NCI-H748 (cell line): ENCODE data around the gene SH3GLB1.

Source experiments
- DNase-seq: peaks from one replicate; lab custom pipeline; 2025; ENCODE audit not compliant: unreplicated experiment; lab: John Stamatoyannopoulos, UW

Gene SH3GLB1

DNA sequence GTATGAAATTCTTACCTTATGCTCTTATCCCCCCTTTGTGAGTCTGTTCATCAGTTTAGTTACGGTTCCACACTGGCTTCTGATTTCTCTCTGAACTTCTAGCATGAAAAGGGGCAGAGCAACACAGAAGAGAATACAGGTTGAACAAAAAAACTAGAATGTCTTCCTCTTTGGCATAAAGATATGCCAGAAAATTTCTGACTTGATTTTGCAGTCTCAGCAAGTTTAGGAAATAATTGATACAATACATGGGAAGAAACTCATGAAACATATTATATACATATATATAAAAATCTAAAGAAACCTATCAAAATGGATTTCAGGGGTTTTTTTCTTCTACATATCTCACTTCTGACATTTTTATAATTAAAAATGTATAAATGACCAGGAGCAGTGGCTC, 27.0 kb downstream of the SH3GLB1 start:
- DNase-seq = no peak

DNA sequence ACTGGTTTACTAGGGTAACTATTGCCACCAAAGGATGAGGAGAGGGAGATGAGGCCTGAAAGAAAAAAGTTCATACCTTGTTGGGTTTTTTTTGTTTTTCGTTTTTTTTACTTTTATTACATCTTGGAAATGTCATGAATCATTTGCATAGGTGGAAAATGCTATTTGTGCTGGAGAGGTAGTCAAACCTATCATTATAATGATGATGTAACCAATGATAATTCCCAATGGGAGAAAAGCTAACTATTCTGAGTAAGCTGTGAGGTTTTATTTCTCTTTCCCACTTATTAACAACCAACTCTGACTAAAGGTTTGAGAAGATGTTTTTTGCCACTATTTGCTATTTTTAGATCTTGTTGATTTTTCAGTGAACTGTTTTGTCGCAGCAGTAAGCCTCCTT, 29.0 kb downstream of the SH3GLB1 start:
- DNase-seq = no peak

DNA sequence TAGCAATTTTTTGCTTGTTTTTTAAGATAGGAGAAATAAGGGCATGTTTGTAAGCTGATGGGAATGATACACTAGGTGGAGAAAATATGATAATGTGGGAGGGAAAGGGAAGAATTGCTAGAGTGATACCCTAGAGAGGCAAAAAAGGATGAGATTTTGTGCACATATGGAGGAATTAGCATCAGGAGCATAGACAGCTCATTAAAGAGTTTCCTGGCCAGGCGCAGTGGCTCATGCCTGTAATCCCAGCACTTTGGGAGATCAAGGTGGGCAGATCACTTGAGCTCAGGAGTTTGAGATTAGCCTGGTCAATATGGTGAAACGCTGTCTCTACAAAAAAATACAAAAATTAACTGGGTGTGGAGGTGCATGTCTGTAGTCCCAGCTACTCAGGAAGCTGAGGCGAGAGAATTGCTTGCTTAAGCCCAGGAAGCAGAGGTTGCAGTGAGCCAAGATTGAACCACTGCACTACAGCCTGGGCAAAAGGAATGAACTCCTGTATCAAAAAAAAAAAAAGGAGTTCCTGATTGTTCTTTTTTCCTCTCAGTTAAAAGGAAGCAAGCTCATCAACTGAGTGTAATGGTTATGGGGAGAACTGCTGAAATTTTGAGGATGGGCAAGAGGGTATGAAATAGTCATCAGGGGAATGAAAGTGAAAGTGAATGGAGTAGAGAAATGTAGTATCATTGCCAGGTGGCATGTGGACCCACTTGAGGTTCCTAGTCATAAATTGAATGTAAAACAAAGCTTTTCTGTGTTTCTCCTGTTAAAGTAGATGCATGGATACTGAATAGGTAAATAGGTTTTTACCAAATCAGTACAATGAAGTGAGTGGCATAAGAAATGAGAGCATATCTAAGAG, 35.5 kb downstream of the SH3GLB1 start:
- no peak for DNase-seq

DNA sequence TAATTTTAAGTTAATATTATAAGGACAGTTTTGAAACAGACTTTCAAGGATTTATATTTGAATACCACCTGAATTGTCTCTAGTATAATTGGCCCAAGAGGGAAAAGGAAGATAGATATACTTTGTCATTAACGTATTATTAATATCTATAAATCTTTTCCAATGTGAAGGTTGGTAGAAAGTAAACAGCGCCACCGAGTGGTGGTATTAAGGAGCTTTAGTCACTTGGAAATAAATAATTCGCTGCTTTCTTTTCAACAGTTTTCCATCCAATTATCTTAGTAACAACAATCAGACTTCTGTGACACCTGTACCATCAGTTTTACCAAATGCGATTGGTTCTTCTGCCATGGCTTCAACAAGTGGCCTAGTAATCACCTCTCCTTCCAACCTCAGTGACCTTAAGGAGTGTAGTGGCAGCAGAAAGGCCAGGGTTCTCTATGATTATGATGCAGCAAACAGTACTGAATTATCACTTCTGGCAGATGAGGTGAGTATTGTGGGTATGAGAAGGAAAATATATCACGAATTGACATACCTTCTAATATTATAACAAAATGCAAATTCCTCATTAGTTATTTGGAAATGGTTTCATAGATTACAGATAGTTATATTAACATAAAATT, 37.7 kb downstream of the SH3GLB1 start:
- peak; percentile 38 for DNase-seq

DNA sequence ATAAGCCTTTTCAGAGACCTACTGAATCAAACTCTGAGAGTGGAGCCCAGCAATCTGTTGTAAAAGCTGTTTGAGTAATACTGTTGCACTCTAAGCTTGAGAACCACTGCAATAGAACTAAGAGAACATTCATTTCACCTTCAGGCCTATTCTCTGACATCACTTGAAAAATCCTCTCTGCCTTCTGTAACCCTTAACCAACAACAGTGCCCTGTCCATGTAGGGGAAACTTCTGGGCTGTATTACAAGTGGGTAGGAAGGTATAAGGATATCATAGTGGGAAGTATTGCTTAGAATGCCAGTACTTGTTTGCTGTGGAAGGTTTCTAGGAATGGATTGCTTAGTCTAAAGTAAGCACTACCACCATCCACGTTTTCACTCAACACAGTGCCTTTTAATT, 42.9 kb downstream of the SH3GLB1 start:
- no peak for DNase-seq

DNA sequence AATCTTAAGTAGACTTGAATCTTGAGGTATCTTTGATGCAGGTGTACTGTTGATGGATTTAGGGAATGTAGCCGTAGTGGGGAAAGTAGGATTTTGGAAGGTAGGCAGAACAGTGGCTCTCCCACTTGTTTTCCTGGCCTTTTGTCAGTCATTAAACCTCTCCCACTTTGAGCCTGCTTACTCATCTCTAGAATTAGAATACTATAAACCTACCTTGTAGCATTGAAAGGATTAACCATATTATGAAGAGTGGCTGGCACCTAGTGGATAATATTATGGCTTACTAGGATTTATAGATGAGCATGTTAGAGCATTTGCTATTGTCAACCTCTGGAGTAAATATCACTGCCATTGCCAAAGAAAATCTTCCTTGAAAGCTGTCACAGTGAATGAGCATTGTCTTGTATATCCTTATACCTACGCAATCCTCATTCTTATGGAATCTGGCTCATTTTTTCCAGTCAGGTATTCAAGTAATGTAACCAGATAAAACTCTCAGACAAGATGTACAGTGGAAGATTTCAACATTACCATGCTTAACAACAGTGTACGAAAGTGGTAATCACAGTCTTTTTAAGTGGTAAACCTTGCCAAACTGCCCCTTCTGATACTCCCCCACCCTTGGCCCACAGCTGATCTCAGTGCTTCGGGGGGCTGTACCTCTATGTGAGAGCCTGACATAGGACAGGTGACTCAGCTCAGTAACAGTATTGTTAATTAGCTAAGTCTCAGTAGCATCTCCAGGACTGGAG, 44.4 kb downstream of the SH3GLB1 start:
- no peak for DNase-seq

DNA sequence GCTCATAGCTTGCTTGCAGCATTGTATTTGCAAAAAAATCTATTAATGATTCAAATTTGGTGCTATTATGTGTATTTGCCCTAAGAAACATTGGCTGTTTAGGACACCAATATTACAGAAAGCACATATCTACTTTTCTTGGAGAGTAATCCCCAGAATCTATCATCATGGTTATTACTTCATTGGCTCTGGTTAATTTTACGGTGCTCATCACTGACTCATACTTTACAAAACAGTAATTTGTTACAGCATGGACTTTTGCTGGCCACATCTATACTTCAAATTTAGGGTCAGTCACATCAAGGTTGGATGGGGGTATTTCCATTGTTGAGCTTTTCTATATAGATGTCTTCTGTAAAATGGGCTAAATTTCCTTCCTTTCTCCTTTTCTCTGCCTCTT, 45.7 kb downstream of the SH3GLB1 start:
- DNase-seq = no peak

DNA sequence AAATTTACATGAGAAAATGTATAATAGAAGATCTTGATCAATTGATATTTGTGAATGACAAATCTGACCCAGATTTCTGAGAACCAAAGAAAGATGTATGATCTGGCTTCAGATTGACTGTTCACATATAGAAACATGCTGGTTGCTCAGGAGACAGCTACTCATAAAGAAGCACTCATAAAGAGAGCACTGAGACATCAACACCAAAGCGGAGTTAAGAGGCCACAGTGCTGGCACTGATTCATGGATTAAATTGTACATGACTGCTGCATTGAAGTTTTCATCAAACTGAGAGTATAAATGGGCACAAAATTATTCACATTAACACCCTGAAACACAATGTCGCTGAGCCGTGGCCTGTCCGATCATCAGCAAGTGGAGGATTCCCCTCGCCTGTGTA, 46.2 kb downstream of the SH3GLB1 start:
- DNase-seq = no peak

DNA sequence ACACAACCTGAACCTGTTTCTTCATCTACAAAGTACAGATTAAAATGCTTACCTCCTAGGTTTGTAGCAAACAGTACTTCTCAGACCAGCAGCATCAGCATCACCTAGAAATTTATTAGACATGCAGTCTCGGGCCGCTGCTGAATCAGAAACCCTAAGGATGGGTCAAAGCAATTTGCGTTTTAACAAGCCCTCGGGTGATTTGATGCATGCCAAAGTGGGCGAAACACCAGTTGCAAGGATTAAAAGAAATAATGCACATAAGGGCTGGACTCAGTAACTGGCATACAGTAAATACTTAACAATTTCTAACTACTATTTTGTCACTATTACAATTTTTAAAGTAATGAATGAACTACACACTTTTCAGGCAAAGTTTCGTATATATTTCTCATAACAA, 47.5 kb downstream of the SH3GLB1 start:
- DNase-seq = no peak

DNA sequence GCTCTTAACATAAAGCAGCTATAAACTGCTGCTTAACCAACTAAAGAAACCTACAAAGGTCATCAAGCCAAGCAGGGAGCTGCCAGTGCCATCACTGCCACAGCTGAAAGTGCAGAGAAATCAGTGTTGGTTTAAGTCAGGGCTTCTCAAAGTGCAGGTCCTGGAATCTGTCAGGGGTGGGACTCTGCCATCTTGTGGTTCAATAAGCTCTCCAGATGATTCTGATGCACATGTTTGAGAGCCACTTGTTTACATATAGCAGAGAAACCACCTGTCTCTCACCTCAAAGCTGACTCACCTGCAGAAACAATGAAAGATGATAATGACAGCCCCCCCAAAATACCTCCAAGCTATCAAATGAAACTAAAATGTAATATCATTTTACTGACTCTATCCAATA, 49.3 kb downstream of the SH3GLB1 start:
- DNase-seq = peak; percentile 79

DNA sequence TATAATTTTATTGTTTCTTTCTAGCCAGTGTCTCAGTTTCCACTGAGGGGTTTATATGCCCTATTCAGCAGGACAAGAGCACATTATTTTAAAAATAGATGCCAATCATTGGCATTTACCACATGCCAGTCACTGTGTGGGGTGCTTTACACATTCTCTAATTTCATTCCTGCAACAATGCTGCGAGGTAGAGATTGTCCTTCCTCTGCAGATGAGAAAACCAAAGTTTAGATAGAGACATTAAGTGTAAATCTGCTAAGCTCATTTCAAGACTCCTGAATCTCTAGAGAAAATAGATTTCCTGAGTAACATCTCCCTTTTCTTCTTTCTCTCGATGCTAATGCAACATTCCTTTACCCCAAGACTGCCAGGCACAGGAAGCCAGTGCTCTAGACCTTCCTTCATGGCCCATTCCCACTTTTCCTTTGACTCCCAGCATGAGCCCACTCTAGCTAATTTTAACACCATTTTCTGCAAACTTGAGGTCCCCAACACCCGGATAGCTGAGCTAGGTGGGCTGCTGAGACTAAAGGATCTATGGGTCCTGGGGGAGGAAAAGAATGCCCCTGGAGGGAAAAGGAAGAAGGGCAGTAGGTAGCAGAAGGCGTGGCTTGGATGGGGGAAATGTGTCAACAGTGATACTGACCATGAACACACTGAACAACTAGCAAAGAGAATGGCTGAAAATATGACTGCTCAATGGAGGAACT, 50.0 kb downstream of the SH3GLB1 start:
- DNase-seq = no peak

DNA sequence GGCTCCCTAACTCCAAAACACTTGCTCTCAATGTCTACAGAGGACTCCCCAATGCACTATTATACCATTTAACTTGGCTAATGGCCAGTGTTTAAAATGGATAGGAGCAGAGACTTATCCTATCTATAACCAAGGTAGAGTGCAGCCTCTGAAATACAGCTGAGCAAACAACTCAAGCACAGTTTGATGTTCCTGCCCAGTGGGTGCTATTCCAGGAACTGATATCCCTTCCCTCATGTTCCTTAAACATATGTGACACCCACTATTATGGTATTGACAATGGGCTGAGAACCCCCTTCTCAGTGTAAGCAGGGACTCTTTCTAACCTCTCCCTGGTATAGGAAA, 51.7 kb downstream of the SH3GLB1 start:
- peak; percentile 96 for DNase-seq

DNA sequence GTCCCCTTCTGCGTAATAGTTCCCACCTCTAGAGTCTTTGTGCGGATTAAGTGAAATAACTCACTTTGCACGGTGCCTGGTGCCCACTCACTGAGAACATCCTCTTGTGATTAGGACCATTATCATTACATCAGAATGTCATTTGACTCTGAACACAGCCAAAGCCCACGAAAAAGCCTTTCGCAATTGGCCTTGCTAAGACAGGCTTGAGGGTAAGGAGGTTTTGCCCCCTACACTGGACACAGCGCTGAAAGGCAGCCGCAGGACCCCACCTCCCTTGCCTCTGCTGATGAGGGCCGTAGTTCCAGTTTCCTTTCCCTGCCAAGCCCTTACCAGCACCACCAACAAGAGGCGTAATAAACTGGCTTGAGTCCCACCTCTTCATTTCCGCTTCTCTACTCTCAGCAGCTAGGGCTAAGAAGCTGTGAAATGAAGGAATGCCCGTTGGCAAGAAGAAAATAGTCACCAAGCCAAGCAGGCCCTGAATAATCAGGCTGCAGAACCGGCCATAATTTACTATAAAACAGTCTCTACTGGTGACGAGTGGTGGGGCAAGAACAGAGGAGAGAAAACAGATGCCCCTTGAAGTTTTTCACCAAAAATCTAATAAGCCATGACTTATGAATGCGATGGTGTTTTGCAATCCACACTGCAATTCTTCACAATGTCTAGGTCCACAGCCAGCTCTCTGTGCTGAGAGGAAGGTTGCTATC, 53.1 kb downstream of the SH3GLB1 start:
- no peak for DNase-seq

DNA sequence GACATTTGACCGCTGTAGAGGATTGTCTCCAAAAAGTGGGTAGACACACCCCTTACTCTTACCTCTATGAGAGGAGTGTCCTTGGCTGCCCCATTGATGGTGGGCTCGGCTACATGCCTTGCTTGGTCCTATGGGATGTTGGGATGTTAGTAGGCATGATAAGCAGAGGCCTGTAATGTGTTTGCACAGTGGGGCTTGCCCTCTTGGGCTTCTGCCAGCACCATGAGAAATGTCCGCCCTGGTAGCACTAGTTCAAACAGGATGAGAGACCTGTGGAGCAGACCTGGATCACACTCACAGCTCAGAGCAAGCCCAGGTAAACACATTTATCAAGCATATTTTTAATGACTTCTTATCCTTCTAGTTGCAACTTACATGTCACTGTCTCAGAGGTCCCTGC, 54.2 kb downstream of the SH3GLB1 start:
- DNase-seq = peak; percentile 93

DNA sequence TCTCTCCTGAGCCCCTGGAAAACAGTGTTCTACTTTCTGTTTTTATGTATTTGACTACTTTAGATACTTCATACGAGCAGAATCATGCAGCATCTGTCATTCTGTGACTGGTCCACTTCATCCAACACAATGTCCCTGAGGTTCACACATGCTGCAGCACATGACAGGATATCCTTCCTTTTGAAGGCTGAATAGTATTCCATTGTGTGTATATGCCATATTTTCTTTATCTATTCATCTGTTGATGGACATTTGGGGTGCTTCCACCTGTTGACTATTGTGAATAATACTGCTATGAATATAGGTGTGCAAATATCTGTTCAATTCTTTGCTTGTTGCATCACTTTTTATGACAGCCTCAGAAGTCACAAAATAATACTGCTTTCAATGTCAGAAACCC, 55.8 kb downstream of the SH3GLB1 start:
- no peak for DNase-seq

DNA sequence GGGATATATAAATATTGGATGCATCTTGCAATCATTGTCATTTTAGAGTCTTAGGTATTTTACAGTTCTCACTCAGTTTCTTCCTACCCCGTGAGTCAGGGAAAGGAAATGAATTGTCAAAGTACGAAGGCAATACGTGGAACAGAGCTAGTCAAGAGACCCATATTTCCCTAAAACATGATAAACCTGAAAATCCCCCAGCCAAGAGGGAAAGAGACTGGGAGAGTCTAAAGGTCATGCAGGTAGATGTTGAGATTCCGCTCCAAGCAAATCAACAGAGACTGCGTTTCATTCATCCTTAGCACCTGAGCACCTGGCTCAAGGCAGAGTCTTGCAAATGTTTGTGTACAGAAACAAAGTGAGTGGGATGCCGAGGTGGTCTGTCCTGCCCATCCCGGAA, 58.0 kb downstream of the SH3GLB1 start:
- no peak for DNase-seq

DNA sequence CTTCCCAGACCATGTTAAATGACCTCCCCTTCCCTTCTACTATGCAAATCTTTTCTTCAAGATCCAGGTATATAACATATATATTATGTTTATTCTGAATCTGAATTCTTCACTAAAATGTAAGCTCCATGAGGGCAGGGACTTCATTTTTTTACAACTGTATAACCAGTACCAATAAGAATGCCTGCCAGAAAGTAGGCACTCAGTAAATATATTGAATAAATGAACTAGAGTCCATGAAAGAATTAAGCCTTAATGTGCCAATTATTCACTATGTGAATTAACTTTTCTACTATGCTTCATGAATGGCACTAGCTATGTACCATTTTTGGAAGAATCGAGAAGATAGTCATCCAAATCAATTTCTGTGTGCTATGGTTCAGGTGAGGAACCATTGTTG, 60.1 kb downstream of the SH3GLB1 start:
- DNase-seq = no peak

DNA sequence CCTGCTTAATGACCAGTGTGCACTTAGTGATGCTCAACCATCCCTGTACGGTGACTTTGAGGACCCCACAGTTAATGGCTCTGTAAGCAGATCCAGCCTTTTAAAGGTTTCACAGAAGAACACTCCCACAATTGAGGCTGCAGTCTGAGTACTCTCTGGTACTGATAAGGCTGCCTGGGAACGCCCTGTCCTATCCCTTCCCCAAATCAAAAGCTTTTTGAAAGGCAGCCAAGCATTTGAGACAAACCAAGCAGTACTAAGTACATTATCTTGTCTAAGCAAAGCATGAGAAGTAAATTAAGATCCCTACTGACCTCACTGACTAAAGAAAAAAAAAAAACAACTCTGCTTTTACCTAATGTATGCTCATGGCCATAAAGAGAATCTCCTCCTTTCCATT, 60.7 kb downstream of the SH3GLB1 start:
- DNase-seq = no peak

DNA sequence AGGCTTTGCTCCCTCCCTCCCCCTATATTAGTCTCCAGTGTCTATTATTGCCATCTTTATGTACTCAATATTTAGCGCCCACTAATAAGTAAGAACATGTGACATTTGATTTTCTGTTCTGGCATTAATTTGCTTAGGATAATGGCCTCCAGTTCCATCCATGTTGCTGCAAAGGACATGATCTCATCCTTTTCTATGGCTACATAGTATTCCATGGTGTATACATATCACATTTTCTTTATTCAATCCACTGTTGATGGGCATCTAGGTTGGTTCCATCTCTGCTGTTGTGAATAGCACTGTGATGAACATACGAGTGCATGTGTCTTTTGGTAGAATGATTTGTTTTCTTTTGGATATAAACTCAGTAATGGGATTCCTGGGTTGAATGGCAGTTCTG, 61.3 kb downstream of the SH3GLB1 start:
- no peak for DNase-seq

DNA sequence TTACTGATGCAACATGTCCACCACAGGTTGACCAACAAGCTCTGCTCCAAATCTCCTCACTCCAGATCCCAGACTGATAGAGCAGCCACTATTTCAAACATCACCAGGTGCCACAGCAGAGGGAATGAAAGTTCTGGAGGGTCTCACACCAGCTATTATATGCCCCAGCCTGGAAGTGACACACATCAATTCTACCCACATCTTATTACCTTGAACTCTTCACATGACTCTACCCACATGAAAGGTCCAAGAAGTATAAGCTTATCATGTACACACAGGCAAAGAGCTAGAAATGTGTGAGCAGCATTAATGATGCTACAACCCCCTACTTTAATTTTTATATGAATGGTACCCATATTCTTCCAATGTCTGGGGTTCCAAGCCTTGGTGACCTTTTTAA, 64.2 kb downstream of the SH3GLB1 start:
- DNase-seq = no peak

DNA sequence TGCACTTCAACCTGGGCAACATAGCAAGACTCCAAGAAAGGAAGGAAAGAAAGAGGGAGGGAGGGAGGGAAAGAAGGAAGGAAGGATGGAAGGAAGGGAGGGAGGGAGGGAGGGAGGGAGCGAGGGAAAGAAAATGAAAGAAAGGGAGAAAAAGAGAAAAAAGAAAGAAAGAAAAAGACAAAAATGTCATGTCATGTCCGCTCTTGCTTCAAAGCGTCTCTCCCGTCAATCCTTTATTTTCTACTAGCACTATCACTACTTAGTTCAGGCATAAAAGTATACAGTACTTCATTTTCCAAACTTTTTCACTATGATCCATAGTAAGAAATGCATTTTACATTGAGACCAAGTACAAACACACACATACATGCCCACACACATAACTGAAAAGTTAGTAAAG, 64.7 kb downstream of the SH3GLB1 start:
- no peak for DNase-seq
